ENCODE measurements around the gene RNF220.

RNF220 gene

DNA sequence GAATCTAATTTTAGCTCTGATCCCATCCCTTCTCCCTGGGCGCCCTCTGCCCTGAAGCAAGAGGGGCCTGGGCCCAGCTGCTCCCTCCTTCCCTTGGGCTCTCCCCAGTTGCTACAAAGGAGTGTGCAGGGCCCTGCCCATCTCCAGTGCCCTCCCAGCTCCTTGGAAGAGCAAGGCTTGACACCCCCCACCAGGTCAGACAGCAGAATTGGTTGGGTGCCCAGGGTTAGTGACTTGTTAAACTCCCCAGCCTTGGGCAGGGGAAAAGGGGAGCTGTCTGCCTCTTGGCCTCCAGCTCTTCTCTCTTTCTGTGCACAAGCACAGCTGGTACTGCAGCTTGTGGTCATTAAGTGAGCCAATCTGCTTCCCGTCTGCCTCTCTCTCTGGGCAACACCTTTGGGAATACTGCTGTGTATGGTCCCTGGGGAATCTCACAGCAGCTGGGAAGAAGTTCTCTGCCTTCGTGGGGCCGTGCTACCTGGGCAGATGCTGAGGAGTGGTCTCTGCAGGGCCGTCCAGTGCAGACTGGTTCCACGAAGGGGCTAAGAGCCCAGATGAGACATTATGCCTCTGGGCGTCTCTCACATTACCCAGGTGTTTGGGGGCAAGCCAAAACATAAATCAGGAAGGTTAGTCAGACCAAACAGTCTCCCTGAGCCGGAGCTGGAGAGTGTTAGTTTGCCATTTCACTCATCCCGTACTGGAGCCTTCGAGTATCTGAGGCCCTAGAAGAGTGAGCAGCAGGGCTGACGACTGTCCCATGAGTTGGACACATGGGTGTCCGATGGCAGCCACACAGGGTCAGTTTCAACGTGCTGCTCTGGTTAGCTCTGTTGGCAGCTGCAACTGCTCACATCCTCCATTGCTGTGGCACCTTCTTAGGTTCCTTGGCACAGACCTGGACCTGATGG, 231.9 kb downstream of the RNF220 start:
- no peak for DNase-seq (ENCODE audit: low spot score)

DNA sequence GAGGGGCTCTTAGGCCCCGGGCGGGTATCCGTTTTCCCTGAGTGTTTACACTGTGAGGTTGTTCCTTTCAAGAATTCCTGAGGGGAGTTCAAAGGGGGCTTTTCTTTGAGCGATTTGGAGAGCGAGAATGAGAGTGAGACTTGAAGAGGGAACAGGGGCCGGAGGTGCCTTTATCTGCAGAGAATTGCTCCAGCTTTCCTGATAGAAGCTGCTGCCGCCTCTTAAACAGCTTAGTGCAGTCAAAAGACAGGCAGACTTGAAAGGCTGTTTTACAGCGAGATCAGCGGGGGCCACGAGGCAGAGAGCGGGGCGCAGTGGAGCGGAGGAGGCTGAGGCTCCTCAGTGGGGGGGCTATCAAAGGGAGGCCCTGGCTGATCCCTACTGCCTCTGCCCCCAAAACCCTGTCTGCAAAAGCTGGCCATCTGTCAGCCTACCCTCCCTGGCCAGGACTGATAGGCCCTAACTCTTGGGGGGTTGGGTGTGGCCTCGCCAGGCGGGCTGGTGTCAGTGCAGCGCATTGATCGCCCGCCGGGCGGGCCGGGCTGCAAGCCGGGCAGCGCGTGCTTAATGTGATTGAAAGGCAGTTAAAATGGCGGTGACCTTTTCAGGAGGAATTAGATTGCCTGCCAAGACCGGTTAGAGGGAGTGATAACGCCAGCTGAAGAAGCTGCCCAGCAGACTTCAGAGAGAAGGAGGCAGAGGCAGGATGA, 232.8 kb downstream of the RNF220 start:
- no peak for DNase-seq (ENCODE audit: low spot score)

DNA sequence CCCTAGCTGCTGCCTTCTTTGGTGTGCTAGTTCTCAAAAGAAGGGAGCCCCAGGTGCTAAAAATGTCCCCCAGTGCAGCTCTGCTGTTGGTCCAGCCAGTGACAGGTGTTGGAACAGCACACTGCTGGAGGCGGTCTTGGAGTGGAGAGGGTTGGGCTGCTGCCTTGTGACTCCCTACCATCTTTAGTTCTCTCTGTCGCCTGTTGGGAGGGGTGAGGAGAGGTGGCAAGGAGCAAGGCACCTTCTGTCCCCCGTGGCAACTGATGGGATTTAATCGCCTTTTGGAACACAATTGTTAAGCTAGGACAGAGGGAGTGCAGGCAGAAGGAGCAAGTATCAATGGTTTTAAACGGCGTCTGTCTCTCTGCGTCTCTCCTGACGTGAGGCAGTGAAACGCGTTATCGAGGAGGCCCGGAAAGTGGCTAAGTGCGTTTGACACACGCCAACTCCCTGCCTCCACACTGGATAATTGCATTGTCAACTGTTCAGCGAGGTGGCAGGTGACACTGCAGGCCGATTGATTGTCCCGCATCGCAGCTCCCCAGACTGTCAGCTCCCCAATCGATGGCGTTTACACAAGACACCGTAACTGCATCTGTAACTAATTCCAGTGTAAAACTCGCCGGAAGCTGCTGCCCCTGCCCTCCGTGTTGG, 235.3 kb downstream of the RNF220 start:
- no peak for DNase-seq (ENCODE audit: low spot score)

DNA sequence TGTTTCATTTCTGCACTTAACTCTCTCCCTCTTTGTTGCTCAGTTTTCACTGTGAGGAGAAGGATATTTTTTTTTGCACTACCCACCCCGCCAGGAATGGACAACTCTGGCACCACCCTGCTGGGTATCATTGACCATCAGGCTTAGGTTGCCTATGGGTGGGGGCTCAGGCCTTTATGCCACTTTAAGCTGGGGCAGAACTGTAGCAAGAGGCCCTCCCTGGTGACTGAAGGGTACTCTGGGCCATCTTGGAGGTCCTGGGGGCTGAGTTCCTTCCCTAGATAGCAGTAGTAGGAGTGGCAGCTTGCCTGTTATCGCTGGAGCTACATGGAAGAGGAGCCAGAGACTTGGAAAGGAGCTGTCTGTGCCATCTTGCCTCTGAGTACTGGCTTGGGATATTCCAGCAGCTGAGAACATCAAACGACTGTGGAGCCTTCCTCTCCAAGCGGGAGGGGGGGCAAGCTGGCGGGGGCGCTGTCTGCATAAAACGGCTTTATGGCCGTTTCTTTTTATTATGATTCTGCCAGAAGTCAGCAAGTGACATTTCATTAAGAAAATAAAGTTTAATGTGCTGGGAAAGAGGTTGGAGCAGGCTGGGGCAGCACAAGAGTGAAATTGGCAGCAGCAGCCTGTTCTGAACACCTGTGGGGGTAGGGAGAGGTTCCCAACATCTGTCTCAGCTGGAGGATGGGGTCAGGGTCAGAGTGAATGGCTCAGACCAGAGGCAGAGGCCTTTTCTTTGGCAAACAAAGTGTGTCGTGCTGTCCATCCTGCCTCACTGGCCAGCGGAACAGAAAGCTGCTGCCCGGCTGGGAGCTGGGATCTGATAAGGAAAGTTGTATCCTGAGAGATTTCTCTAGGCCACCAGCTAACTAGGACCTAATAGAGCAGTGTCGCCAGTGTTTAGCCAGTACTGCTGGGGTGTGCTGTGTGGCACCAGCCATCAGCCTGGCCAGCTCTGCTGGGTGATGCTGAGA, 236.4 kb downstream of the RNF220 start:
- DNase-seq (ENCODE audit: low spot score): no peak

DNA sequence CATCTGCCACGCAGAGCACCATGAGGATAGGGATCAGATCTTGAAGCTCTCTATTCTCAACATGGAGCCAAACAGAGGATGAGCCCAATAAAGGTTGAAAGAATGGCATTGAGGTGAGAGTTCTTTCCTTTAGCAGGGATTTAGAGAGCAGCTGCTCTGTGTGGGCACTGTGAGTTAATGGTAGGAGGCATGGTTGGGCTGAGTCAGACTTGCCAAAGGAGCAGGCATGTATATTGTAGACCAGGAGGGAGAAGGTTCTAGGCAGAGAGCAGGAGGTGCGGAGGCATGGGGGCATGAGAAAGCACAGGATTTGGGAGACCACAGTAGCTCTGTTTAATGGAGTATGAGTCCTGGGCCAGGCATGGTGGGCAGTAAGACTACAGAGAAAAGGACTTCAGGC, 237.2 kb downstream of the RNF220 start:
- no peak for DNase-seq (ENCODE audit: low spot score)

DNA sequence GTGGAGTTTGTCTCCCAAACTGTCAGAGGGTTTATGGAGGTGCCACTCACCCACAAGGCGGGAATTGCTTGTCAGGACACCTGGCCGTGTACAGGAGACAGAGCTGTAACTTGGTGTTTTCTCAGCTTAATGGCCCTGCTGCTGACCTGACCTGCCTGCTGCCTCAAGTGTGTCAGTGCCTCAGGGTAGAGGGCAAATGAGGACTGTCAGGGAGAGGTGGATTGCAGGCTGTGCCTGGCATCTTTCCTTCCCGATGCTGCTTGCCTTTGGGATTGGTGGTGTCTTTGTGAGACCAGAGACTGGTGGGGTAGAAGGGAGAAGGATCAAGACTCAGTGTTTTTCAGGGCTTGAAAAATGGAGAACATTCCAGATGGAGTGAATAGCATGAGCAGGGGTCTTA, 237.9 kb downstream of the RNF220 start:
- DNase-seq (ENCODE audit: low spot score): no peak

DNA sequence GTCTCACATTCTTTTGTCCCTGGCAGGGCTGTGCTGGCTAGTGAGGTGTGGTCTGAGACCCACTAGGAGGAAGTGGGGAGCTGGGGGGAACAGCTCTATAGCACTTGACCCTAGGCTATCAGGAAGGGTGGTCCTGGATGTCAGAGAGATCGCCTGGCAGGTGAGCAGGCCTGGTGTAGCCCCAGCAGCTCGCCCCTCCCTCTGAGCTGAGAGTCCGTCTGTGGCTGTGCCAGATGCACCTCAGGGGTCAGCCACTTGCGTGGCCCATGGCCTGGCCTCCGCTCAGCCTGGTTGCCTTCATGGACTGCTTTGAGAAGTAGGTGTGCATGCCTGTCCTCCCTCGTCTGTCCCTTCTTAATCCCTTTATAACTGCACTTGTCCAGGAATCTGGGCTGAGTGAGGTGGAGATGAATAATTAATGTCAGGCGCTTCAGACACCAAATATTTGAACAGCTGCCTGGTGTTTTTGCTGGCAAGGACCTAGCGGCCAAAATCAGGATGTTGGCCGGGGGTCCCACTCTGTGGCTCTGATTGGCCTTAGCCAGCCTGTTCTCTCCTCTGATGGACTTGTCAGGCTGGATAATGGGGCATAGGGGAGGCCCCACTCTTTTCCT, 238.8 kb downstream of the RNF220 start:
- DNase-seq (ENCODE audit: low spot score): no peak

DNA sequence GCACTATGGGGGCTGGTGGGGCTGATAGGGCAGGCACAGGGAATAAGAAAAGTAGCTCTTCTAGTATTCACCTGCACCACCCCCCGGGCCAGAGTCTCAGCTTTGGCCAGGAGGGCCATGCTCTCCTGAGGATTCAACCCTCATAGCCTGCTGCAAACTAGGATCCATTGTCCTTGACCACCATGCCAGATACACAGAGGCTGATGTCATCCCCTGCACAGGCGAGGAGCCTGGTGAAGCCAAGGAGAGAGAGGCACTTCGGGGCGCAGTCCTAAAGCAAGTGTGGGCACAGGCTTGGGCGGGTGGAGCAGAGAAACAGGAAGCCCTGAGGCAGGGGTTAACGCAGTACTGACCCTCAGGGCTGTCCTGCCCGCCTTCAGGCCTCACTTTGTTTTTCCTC, 239.8 kb downstream of the RNF220 start:
- no peak for DNase-seq (ENCODE audit: low spot score)

DNA sequence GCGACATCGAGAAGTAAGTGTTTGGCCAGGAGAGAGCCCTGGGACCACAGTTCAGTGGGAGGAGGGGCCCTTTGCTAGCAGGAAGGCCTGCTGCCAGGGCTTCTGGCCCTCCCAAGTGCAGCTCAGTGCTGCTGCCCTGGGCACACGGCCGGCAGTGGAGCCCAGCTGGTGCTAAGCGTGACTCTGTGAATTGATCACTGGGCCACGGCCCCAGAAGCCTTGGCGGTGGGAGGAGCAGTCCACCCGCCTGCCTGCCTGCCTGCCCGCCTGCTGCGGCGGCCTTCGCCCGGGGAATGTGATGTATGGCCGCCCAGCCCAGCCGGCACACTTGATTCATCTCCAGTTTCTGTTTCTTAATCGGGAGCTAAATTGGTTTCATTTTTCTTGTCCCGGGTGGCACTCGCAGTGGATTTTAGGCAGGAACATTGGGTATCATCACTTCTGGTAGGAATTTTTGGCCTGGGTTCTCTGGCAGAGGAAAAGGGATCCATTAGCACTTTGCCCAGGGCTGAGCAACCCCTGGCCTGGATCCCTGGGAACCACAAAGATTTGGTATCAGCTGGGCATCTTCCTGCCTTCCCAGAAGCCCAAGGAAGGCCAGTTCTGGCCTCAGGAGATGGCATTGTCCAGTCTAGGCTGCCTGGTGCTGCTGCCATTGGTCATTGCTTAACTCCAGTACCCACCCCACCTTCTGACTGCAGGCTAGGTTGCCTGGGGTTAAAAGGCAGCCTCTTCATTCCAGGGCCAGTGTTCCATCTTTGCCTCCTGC, 240.6 kb downstream of the RNF220 start:
- no peak for DNase-seq (ENCODE audit: low spot score)

DNA sequence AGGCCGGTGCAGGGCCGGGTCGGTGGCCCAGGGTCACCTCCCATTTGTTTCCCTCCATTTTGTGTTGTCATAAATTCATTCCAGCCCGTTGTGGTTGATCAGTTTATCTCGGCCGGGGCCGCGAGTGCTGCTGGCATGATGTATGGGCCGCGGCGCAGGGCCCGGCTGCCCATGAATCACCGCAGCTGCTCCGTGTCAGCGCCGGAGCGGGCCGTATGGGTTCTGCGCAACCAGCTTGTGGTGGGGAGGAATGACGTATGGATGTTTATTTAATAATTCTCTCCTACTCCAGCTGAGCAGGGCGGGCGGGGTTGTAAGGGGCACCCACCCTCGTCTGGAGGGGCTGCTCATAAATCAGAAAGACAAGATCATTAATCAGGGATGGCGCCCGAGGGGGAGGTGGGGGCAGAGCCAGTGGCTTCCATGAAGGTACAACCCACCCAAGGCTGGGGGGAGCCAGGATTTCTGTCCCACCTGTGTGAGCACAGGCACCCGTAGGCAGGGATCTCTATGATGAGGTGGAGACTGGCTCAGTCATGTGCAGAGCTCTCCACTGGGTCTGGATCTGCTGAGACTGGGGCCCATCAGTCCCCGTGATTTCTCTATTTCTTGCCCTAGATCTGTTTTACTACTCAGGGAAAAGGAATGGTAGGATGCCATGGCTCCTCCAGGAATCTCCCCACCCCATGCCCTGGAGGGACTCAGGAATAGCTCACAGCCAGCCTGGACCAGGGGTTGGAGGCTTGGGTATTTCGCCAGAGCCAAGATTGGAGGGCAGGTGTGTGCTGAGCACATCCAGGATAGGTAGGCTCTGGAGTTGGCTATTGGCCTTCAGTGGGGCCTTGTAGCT, 241.4 kb downstream of the RNF220 start:
- DNase-seq (ENCODE audit: low spot score): no peak

DNA sequence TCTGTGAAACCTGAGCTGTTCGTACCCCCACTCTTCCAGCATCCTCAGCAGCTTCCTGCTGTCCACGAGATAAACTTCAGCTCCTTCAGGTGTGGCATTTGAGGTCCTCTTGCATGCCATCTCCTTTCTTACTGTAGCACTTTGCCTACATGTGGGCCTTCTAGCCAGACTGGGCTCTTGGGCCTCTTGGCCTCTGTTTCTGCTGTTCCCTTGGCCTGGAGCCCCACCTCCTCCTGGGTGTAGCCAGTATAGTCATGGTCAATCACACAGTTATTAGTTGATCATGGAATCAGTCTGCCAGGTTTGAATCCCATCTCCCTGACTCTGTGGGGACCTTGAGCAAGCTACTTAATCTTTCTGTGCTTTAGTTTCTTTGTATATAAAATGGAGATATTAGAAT, 242.8 kb downstream of the RNF220 start:
- DNase-seq (ENCODE audit: low spot score): no peak

DNA sequence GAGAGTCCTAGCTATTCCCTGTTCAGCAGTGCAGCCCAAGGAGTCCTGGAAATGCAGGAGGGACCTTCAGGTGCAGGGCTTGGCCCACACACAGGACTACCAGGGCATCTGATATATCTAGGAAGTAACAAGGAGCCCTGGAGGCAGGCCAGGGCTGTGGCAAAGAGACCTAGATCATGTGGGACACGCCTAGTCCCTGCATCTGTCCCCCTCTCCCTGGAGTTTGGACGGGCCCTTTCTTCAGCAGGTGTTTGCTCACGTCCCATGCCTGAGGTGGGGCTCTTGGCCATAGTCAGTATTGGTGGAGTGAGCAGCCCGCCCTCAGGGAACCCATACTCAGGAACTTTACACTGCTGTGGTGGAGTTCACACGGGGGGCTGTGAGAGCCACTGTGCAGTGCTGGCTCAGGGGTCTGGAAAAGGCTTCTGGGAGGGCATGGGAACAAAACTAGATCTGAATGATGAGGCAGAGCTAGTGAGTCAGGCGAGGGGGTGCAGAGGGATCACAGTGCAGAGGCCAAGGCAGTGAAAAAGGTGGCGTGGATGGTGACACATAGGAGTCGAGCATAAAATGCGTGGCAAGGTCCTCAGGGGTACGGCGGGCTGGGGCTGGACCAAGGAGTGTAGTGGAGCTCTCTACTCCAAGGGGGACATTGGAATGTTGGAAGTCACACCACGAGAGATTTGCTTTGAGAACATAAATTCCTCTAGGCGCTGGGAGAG, 243.6 kb downstream of the RNF220 start:
- DNase-seq (ENCODE audit: low spot score): no peak

DNA sequence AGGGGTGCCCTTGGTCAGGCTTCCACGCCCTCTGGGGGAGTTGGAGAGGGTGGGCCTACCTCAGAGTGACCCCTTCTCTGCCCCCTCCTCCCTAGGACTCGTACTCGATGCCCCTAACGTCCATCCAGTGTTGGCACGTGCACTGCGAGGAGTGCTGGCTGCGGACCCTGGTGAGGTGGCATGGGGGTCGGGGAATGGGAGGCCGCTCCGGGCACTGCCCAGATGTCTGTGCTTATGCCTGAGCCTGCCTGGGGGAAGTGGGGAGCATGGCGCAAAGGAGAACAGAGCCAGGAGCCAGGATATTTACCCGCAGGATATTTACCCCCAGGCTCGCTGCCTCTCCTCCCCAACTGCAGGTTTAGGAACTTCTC, 244.7 kb downstream of the RNF220 start:
- DNase-seq (ENCODE audit: low spot score): no peak

DNA sequence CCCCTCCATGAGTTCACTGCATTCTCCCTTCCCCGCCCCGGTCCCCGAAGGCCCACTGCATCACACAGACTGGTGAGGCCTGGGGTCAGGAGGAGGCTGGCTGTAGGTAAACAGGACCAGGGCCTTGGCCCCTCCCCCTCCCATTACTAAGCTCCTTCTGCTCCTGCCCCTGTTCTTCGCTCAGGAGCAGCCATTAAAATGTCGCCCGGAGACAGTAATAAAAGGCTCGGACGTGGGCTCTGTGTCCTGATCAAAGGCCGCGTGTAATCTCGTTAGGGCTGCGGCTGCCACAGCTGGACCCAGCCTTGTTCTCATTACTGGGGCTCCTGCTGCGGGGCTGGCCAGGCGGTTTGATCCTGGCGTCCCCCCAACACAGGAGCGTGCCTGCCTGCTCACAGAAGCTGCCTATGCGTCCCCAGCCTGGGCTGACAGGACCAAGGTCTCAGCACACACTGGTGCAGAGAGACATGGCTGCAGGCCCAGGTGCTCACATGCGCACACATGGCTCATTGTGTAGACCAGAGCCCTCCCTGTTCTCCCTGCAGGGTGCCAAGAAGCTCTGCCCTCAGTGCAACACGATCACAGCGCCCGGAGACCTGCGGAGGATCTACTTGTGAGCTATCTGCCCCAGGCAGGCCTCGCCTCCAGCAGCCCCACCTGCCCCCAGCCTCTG, 245.2 kb downstream of the RNF220 start:
- DNase-seq (ENCODE audit: low spot score): no peak

DNA sequence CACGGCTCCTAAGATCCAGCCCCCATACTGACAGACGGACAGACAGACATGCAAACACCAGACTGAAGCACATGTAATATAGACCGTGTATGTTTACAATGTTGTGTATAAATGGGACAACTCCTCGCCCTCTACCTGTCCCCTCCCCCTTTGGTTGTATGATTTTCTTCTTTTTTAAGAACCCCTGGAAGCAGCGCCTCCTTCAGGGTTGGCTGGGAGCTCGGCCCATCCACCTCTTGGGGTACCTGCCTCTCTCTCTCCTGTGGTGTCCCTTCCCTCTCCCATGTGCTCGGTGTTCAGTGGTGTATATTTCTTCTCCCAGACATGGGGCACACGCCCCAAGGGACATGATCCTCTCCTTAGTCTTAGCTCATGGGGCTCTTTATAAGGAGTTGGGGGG, 246.0 kb downstream of the RNF220 start:
- DNase-seq (ENCODE audit: low spot score): no peak

DNA sequence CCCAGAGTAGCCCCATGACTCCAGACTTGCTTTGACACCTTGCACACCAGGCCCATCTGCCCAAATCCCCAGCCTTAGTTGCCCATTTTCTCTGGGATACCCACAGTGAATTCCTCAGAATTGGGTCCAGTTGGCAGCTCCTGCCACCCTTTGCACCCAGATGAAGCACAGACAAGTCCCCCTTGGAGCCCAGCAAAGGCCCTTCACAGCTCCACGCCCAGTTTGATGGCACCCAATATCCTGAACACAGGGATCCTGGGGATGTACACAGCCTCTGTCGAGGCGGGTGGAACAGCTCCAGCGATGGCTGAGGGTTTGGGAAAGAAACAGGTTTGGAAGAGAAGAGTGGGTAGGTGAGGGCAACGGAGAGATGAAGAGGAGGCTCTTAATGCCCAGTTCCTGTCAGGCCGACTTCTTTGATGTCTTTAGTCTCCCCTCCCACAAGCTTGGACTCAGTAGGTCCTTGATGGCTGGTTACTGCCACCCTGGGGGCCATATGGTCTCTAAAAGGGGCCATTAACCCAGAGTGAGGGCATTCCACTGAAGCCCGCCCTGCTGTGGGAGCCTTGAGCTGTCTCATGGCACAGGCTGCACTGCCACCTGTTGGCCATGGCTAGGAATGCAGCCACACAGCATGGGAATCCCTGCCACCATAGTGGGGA, 247.5 kb downstream of the RNF220 start:
- DNase-seq (ENCODE audit: low spot score): peak; percentile 46

DNA sequence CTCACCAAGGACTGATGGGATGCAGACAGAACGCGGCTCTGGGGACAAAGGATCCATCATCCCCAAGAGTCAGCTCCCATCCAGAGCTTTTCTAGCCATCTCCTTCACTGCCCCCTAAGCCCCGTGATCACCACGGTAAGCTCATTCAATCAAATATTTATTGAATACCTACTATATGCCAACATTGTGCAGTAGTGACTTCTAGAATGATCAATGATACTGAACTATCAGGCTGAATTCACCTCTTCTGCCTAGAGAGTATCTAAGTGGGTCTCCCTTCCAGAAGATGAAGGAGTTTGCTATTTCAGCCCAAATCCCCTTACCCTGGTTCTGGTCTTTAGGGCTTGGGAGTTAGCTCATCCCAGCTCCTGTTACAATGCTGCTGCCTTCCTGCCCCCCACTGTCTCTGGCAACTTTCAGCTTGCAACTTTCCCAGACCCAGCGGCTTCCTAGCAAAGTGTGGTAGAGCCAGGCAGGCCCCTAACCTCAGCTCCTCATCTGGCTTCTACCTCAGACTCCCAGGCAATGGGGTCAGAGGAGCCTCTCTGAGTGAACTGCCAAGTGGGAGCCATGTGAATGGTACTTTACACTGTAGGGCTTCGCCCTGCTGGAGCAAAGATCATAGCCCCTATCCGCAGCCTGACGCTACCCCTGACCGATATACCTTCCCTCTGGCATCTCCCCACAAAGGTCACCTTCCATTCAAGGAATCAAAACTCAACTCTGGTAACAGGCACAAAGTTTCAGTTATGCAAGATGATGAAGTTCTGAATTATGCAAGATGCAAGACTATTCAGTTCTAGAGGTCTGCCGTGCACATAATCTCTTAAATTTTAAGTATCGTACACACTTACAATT, 248.3 kb downstream of the RNF220 start:
- no peak for DNase-seq (ENCODE audit: low spot score)

Measured in SW480 (cell line).